GM06990 (cell line): ENCODE measurements around the gene CCNT1.

Source experiments
- DNase-seq: peaks from one replicate; pipeline ENCODE4 v3.0.0-alpha.2; 2011; ENCODE audit not compliant: insufficient read length; ENCODE audit errors: extremely low read depth
- H3K27me3 ChIP-seq: replicated peaks from 2 replicates; pipeline ENCODE4 v1.6.0; 2011; ENCODE audit warnings: low read length; ENCODE audit not compliant: control insufficient read depth, insufficient read depth
- H3K36me3 ChIP-seq: 2 replicates; pipeline ENCODE4 v1.5.1; 2011; ENCODE audit warnings: low read length; ENCODE audit not compliant: control insufficient read depth, insufficient read depth
- H3K4me3 ChIP-seq: replicated peaks from 2 replicates; pipeline ENCODE4 v1.5.1; 2011; ENCODE audit warnings: low read depth, mild to moderate bottlenecking, control low read depth, low read length
- TF ChIP-seq, protein P1 (sequence below): IDR thresholded peaks from 2 replicates; pipeline ENCODE4 v1.5.1; 2011; ENCODE audit warnings: low read length, control low read depth, mild to moderate bottlenecking, inconsistent platforms; ENCODE audit not compliant: insufficient read depth, poor library complexity, severe bottlenecking

Gene CCNT1

DNA sequence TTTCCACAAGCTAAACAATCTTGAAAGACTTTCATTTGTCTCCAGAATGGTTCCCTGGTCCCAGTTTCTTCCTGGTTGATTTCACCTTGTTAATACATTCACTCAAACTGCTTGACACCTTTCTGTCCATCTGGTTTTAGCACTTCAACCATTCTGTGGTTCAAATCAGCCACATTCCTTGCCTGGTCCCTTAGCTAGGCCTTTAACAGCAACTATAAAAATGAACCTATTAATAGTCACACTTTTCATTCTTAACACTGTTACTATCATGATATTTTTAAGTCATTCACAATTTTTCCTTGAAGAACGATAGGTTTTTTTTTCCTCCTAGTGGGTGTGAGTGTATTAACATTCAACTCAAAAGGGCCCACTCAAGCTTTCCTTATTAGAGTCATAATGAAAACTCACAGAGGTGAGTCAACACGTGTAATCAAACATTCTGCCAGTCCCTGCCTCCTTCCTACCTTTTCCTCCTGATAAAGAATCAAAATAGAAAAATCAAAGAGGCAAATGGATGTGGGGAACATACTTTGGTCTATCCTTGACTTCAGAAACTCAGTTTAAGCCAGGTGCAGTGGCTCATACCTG, 34.4 kb upstream of the CCNT1 start:
- no peaks in the 10 kb centered on the region for H3K36me3 ChIP-seq
- H3K4me3 ChIP-seq = no peak overlapping the region
- TF ChIP-seq, protein P1, sequence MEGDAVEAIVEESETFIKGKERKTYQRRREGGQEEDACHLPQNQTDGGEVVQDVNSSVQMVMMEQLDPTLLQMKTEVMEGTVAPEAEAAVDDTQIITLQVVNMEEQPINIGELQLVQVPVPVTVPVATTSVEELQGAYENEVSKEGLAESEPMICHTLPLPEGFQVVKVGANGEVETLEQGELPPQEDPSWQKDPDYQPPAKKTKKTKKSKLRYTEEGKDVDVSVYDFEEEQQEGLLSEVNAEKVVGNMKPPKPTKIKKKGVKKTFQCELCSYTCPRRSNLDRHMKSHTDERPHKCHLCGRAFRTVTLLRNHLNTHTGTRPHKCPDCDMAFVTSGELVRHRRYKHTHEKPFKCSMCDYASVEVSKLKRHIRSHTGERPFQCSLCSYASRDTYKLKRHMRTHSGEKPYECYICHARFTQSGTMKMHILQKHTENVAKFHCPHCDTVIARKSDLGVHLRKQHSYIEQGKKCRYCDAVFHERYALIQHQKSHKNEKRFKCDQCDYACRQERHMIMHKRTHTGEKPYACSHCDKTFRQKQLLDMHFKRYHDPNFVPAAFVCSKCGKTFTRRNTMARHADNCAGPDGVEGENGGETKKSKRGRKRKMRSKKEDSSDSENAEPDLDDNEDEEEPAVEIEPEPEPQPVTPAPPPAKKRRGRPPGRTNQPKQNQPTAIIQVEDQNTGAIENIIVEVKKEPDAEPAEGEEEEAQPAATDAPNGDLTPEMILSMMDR = no peak
- peaks cover 1% of the 10 kb centered on the region; the same call in 1 of the 2 replicates for H3K27me3 ChIP-seq
- no peak for DNase-seq

GRCh38 chr12:48750215-48750614, 33.7 kb upstream of the CCNT1 start:
- Histone ChIP-seq H3K4me3 (no peak overlapping the region), H3K36me3 (no peaks in the 10 kb centered on the region), H3K27me3 (peaks cover 1% of the 10 kb centered on the region; the same call in 1 of the 2 replicates)
- no peak for DNase-seq
- TF ChIP-seq, protein P1 = no peak

DNA sequence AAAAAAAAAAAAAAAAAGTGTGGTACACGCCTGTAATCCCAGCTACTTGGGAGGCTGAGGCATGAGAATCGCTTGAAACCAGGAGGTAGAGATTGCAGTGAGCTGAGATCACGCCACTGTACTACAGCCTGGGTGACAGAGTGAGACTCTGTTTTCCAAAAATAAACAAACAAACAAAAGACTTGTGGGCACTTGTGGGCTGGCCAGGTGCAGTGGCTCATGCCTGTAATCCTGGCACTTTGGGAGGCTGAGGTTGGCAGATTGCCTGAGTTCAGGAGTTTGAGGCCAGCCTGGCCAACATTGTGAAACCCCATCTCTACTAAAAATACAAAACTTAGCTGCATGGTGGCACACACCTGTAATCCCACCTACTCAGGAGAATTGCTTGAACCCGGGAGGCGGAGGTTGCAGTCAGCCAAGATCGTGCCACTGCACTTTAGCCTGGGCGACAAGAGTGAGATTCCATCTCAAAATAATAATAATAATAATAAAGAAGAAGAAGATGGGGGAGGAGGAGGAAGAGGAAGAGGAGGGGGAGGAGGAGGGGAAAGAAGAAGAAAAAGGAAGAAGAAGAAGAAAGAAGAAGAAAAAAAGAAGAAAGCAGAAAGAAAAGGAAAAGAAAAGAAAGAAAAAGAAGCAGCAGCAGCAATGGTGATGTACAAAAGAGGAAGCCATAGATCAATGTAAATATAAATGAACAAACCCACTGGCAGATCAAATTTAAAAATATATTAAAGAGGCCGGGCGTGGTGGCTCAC, 27.9 kb upstream of the CCNT1 start:
- H3K27me3 ChIP-seq = no peaks in the 10 kb centered on the region; the same call in none of the 2 replicates
- DNase-seq = no peak

GRCh38 chr12:48739618-48740269, 23.2 kb upstream of the CCNT1 start:
- TF ChIP-seq, protein P1 = no peak
- Histone ChIP-seq H3K36me3 (no peaks in the 10 kb centered on the region), H3K27me3 (no peaks in the 10 kb centered on the region; the same call in 1 of the 2 replicates), H3K4me3 (no peak overlapping the region)
- DNase-seq = no peak

More for the DNA sequence above, 27.9 kb upstream of the CCNT1 start:
- H3K4me3 ChIP-seq = no peak overlapping the region
- H3K36me3 ChIP-seq = no peaks in the 10 kb centered on the region
- TF ChIP-seq, protein P1 = no peak

DNA sequence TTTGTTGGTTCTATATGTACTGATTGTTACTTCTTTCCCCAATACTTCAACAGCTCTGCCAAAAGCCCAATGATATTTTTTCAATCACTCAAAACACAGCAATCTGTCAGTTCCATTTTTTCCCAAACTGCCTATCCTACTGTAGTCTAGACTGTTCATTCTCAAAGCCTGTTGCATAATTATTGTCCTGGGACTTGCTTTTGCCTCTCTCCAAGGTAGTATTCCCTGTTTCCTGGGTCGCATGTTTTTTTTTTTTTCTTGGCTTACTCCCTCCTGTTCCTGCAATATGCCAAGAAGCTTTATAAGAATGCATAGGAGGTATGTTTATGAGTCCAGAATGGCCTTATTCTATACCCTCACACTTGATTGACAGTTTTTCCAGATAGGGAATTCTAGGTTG, 19.9 kb upstream of the CCNT1 start:
- Histone ChIP-seq H3K27me3 (no peaks in the 10 kb centered on the region; the same call in 1 of the 2 replicates), H3K36me3 (no peaks in the 10 kb centered on the region), H3K4me3 (no peak overlapping the region)
- TF ChIP-seq, protein P1 = no peak
- DNase-seq = no peak
